Esophagus muscularis mucosa (tissue), 3 donors: ENCODE measurements around the gene CREB3L4.
A peak's percentile ranks its signal among the peaks of the same experiment; 100 is the strongest.

Experiments used
- CTCF ChIP-seq, 3 experiments: fragments of 200-600 bp in 2 of 3; fragments of 450-650 bp in 1 of 3; sonication (generic) in 2 of 3; IDR thresholded peaks; one replicate each; pipeline ENCODE4 v1.5.1; 2017 to 2019; ENCODE audit warnings: antibody characterized with exemption in 3 of 3, mild to moderate bottlenecking in 2 of 3, moderate library complexity in 1 of 3
- POLR2AphosphoS5 ChIP-seq, 2 donors: sonication (generic); formaldehyde crosslinking; IDR thresholded peaks; one replicate each; pipeline ENCODE4 v1.6.1; 2017; ENCODE audit warnings: antibody characterized with exemption in 2 of 2

- TF ChIP-seq CTCF (IDR thresholded peaks at IDR 0.05) (peak in 1 of 3 experiments; percentile 6), POLR2AphosphoS5 (IDR thresholded peaks at IDR 0.05) (no peak)
Observed at GRCh38 chr1:153922076-153922971, 45.4 kb upstream of the CREB3L4 start.
